HL-60 (cell line): ENCODE results near the gene ENKD1.

Experiments used
- DNase-seq, 2 experiments: peaks; one replicate each; pipeline ENCODE4 v3.0.0-alpha.2; 2010 to 2020; ENCODE audit warnings: low read depth in 1 of 2, low spot score in 1 of 2
- H3K27ac ChIP-seq: fragments of 250-450 bp; sonication (Bioruptor Pico); replicated peaks from 2 replicates; pipeline ENCODE4 v1.5.1; 2020; ENCODE audit warnings: mild to moderate bottlenecking, moderate library complexity
- H3K27me3 ChIP-seq: fragments of 250-450 bp; sonication (Bioruptor Pico); 2 replicates; pipeline ENCODE4 v1.5.1; 2021; ENCODE audit warnings: mild to moderate bottlenecking, moderate library complexity; ENCODE audit not compliant: insufficient read depth, poor library complexity, severe bottlenecking
- H3K4me3 ChIP-seq: replicated peaks from 2 replicates; pipeline ENCODE4 v1.5.1; 2011; ENCODE audit warnings: mild to moderate bottlenecking, control low read depth, low read length; ENCODE audit not compliant: insufficient read depth
- GABPA ChIP-seq: IDR thresholded peaks from 2 replicates; pipeline ENCODE4 v1.6.1; 2012; ENCODE audit warnings: low read depth
- POLR2AphosphoS5 ChIP-seq: IDR thresholded peaks from 2 replicates; pipeline ENCODE4 v1.6.1; 2012; ENCODE audit warnings: low read depth
- SPI1 ChIP-seq: IDR thresholded peaks from 2 replicates; pipeline ENCODE4 v1.6.1; 2012; ENCODE audit warnings: low read depth, mild to moderate bottlenecking, borderline replicate concordance
- TF ChIP-seq, protein P1 (sequence below): IDR thresholded peaks from 2 replicates; pipeline ENCODE4 v1.6.1; 2012; ENCODE audit warnings: low read depth; ENCODE audit not compliant: insufficient replicate concordance
- TF ChIP-seq, protein P2 (sequence below): IDR thresholded peaks from one replicate; pipeline ENCODE4 v1.5.1; 2011; ENCODE audit warnings: low read length, control low read depth, inconsistent platforms; ENCODE audit not compliant: insufficient read depth

Gene ENKD1

DNA sequence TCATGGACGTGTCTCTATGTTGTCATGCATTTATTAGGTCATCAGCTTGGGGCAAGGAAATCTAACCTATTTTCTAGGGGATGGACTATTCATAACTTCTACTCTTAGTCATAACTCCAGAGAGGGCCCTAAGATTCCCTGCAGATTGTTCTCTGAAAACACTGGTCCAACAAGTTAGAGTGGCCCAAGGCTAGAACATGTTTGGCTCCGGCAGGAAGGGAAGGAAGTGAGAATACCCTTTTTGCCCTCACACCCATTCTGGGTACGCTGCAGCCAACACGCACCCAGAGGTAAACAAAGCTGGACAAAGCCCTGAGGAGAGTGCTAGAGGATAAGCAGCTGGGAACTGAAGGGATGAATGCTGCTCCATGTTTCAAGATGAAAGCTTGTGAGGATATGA, 10.0 kb upstream of the ENKD1 start:
- Histone ChIP-seq H3K4me3 (no peak overlapping the region), H3K27me3 (no peaks in the 10 kb centered on the region), H3K27ac (no peak overlapping the region)
- no peak for DNase-seq
- TF ChIP-seq SPI1 = no peak
- TF ChIP-seq, protein P1, sequence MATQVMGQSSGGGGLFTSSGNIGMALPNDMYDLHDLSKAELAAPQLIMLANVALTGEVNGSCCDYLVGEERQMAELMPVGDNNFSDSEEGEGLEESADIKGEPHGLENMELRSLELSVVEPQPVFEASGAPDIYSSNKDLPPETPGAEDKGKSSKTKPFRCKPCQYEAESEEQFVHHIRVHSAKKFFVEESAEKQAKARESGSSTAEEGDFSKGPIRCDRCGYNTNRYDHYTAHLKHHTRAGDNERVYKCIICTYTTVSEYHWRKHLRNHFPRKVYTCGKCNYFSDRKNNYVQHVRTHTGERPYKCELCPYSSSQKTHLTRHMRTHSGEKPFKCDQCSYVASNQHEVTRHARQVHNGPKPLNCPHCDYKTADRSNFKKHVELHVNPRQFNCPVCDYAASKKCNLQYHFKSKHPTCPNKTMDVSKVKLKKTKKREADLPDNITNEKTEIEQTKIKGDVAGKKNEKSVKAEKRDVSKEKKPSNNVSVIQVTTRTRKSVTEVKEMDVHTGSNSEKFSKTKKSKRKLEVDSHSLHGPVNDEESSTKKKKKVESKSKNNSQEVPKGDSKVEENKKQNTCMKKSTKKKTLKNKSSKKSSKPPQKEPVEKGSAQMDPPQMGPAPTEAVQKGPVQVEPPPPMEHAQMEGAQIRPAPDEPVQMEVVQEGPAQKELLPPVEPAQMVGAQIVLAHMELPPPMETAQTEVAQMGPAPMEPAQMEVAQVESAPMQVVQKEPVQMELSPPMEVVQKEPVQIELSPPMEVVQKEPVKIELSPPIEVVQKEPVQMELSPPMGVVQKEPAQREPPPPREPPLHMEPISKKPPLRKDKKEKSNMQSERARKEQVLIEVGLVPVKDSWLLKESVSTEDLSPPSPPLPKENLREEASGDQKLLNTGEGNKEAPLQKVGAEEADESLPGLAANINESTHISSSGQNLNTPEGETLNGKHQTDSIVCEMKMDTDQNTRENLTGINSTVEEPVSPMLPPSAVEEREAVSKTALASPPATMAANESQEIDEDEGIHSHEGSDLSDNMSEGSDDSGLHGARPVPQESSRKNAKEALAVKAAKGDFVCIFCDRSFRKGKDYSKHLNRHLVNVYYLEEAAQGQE = no peak
- TF ChIP-seq POLR2AphosphoS5 = no peak
- TF ChIP-seq, protein P2, sequence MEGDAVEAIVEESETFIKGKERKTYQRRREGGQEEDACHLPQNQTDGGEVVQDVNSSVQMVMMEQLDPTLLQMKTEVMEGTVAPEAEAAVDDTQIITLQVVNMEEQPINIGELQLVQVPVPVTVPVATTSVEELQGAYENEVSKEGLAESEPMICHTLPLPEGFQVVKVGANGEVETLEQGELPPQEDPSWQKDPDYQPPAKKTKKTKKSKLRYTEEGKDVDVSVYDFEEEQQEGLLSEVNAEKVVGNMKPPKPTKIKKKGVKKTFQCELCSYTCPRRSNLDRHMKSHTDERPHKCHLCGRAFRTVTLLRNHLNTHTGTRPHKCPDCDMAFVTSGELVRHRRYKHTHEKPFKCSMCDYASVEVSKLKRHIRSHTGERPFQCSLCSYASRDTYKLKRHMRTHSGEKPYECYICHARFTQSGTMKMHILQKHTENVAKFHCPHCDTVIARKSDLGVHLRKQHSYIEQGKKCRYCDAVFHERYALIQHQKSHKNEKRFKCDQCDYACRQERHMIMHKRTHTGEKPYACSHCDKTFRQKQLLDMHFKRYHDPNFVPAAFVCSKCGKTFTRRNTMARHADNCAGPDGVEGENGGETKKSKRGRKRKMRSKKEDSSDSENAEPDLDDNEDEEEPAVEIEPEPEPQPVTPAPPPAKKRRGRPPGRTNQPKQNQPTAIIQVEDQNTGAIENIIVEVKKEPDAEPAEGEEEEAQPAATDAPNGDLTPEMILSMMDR = no peak
- TF ChIP-seq GABPA = no peak

DNA sequence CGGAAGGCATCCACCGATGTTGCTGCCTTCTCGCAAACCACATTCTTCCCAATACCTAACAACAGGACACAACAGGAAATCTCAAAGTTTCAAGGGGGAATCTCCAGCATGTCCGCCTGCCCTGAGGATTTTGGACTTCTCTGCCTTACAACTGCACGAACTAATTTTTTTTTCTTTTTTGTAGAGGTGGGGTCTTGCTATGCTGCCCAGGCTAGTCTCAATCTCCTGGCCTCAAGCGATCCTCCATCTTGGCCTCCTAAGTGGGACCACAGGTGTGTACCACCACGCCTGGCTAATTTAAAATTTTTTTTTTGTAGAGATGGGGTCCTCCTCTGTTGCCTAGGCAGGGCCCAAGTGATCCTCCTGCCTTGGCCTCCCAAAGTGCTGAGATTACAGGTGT, 9.4 kb upstream of the ENKD1 start:
- Histone ChIP-seq H3K27me3 (no peaks in the 10 kb centered on the region), H3K27ac (no peak overlapping the region), H3K4me3 (no peak overlapping the region)
- DNase-seq = no peak
- TF ChIP-seq POLR2AphosphoS5 = no peak
- TF ChIP-seq, protein P2 = no peak
- TF ChIP-seq GABPA = no peak
- TF ChIP-seq SPI1 = no peak
- TF ChIP-seq, protein P1 = no peak

DNA sequence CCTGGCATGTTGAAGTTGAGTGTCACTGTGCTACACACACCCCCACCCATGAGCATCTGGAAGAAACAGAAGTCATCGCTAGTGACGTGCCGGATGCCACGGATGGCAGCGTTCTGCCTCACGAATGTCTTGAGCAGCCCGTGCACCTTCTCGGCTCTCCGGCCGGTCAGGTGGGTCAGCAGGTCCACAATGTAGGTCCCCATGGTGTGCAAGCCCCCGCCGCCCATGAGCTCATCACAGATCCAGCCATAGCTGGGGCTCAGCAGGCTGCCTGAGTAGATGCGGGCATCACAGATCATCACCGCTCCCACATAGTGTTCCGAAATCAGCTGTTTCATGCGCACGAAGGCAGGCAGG, 9.0 kb upstream of the ENKD1 start:
- no peak overlapping the region for H3K27ac ChIP-seq
- H3K4me3 ChIP-seq = no peak overlapping the region
- H3K27me3 ChIP-seq = no peaks in the 10 kb centered on the region
- TF ChIP-seq POLR2AphosphoS5 (no peak), GABPA (no peak)
- TF ChIP-seq, protein P2 = no peak
- DNase-seq = no peak

DNA sequence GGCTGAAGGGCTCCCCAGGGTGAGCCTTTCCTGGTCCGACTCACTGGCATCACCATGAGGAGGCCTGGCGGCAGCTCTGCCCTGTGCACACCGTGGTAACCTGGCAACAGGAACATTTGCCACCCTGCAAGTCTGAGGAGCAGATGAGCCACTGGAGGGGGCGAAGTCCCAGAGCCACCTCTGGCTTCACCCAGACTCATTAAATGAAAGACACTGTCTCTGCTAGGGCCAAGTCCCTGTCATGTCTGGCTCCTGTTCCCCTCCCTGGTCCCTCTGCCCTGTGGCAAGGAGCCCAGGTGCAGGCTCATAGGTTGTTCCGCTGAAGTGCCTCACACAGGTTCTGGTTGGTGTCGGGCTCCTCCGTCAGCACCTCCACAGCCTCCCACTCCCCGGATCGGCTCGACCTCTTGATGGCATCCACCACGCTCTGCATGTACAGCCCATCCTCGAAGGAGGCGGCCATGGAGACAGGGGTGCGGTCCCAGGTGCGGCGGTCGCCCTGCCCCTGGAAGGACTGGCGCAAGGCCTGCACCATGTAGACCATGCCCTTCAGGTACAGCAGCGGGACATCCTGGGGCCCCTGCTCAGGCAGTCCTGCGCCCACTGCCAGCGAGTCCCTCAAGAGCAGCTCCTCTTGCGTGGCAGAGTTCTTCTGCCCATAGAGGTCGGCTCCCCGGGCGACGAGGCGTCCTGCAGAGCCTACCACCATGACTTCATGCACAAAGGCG, 8.5 kb upstream of the ENKD1 start:
- H3K4me3 ChIP-seq = no peak overlapping the region
- TF ChIP-seq, protein P1 = no peak
- TF ChIP-seq SPI1 = no peak
- TF ChIP-seq POLR2AphosphoS5 = no peak
- no peak for TF ChIP-seq GABPA
- TF ChIP-seq, protein P2 = no peak
- no peak for DNase-seq

More for the DNA sequence above, 8.5 kb upstream of the ENKD1 start:
- H3K27me3 ChIP-seq = no peaks in the 10 kb centered on the region
- no peak overlapping the region for H3K27ac ChIP-seq
